ENCODE measurements around the gene DOK6. TPM values are rescaled to one million over a fixed set of nuclear protein-coding genes. Genes with fewer than 3 reads are reported as not detected.

The DOK6 gene
- total and polyA plus RNA-seq, 9 of the 15 experiments (the other 6 are each of a cell fraction or from before 2014, with no cell fraction given): not detected

DNA sequence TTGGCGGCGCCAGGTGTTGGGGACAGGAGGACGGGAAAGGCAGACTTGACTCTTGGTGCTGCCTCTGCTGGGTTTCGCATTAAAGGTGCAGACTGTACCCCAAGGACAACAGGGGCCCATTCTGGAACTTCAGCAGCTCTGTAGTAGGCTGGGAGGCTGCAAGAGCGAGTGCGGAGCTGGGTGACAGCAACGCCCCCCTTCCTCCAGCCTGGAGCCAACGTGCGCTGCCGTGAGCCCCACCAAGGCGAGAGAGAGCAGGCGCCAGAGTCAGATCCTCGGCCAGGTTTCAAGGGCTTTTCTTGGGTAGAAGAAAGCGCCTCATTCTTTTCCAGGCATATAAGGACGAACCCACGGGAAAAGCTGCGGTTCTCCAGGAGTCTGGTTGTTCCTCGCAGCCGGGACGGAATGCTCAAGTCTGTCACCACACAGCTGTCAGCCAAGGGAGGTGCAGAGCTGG, 1.9 kb downstream of the DOK6 start:
- WGBS (ENCODE audit: insufficient coverage, low coverage, missing lambda C conversion rate): 6% methylated on average over 3 of the region's 20 CpGs
- no peak for FAIRE-seq
- no peak overlapping the region for H3K27ac ChIP-seq (ENCODE audit: extremely low read depth, low read depth, low read length)

More for the DNA sequence above, 1.9 kb downstream of the DOK6 start:
- no peaks in the 10 kb centered on the region for H3K79me2 ChIP-seq (ENCODE audit: control insufficient read depth, insufficient read depth, low read length)
- ChIA-PET POLR2A (interaction anchor here (0.5 kb wide), 1 partner anchor 21 kb away, joined by 3 read pairs; no protein-coding TSS in a partner anchor), CTCF (ENCODE audit: low intra/inter-chr PET ratio) (no interaction called here)
- H3K36me3 ChIP-seq (ENCODE audit: control insufficient read depth, insufficient read depth, low read length): no peaks in the 10 kb centered on the region
- DNase-seq (ENCODE audit: extremely low read depth in 1 of 4, low spot score in 3 of 4) (no peak), ATAC-seq (no peak)
- intact Hi-C loops (cut with micrococcal nuclease) (no loop called here), in situ Hi-C loops (cut with MboI) (no loop called here)
- no peak overlapping the region for H3K4me3 ChIP-seq
- BruUV-seq (replicated peaks): no TSS peak
- no peaks in the 10 kb centered on the region for H3K4me1 ChIP-seq (replicated peaks in 1 of 2; ENCODE audit: control insufficient read depth in 2 of 2, insufficient read depth in 2 of 2, low read length in 2 of 2)
- TF ChIP-seq SAFB (IDR thresholded peaks at IDR 0.05; ENCODE audit: borderline replicate concordance, low read depth, low read length) (no peak), ZNF174 (CRISPR knock-in tag; IDR thresholded peaks at IDR 0.05) (no peak), NONO (IDR thresholded peaks at IDR 0.05; ENCODE audit: low read depth in 2 of 2, low read length in 1 of 2) (no peak), MYBL2 (IDR thresholded peaks at IDR 0.05; ENCODE audit: low read depth) (no peak), MYBL2 (CRISPR knock-in tag; IDR thresholded peaks at IDR 0.05; ENCODE audit: borderline replicate concordance) (no peak), HDAC2 (IDR thresholded peaks at IDR 0.05) (no peak), YBX1 (IDR thresholded peaks at IDR 0.05) (no peak), CXXC5 (CRISPR knock-in tag; IDR thresholded peaks at IDR 0.05) (no peak), LEF1 (IDR thresholded peaks at IDR 0.05) (no peak), SMAD4 (CRISPR knock-in tag; conservative IDR thresholded peaks at IDR 0.05) (no peak)
- TF ChIP-seq, protein P1, sequence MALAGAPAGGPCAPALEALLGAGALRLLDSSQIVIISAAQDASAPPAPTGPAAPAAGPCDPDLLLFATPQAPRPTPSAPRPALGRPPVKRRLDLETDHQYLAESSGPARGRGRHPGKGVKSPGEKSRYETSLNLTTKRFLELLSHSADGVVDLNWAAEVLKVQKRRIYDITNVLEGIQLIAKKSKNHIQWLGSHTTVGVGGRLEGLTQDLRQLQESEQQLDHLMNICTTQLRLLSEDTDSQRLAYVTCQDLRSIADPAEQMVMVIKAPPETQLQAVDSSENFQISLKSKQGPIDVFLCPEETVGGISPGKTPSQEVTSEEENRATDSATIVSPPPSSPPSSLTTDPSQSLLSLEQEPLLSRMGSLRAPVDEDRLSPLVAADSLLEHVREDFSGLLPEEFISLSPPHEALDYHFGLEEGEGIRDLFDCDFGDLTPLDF (CRISPR knock-in tag; IDR thresholded peaks at IDR 0.05): no peak
- TF ChIP-seq, protein P2, sequence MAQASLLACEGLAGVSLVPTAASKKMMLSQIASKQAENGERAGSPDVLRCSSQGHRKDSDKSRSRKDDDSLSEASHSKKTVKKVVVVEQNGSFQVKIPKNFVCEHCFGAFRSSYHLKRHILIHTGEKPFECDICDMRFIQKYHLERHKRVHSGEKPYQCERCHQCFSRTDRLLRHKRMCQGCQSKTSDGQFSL (CRISPR knock-in tag; IDR thresholded peaks at IDR 0.05): no peak
- TF ChIP-seq, protein P2 (tag; IDR thresholded peaks at IDR 0.05): no peak
- TF ChIP-seq, protein P3, sequence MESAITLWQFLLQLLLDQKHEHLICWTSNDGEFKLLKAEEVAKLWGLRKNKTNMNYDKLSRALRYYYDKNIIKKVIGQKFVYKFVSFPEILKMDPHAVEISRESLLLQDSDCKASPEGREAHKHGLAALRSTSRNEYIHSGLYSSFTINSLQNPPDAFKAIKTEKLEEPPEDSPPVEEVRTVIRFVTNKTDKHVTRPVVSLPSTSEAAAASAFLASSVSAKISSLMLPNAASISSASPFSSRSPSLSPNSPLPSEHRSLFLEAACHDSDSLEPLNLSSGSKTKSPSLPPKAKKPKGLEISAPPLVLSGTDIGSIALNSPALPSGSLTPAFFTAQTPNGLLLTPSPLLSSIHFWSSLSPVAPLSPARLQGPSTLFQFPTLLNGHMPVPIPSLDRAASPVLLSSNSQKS (CRISPR knock-in tag; IDR thresholded peaks at IDR 0.05): no peak
- TF ChIP-seq, protein P4, sequence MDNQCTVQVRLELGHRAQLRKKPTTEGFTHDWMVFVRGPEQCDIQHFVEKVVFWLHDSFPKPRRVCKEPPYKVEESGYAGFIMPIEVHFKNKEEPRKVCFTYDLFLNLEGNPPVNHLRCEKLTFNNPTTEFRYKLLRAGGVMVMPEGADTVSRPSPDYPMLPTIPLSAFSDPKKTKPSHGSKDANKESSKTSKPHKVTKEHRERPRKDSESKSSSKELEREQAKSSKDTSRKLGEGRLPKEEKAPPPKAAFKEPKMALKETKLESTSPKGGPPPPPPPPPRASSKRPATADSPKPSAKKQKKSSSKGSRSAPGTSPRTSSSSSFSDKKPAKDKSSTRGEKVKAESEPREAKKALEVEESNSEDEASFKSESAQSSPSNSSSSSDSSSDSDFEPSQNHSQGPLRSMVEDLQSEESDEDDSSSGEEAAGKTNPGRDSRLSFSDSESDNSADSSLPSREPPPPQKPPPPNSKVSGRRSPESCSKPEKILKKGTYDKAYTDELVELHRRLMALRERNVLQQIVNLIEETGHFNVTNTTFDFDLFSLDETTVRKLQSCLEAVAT (IDR thresholded peaks at IDR 0.05): no peak
- H3K27me3 ChIP-seq (ENCODE audit: control insufficient read depth in 2 of 2, insufficient read depth in 2 of 2, low read length in 2 of 2): no peaks in the 10 kb centered on the region
- no peaks in the 10 kb centered on the region for H4K20me1 ChIP-seq (replicated peaks; ENCODE audit: control insufficient read depth, insufficient read depth, low read length)
- H3K9me1 ChIP-seq (ENCODE audit: control insufficient read depth, insufficient read depth, low read length): no peaks in the 10 kb centered on the region
- H3K9ac ChIP-seq (ENCODE audit: insufficient read depth in 1 of 2, low read depth in 2 of 2, low read length in 2 of 2): no peak overlapping the region
- no peak overlapping the region for H3K4me2 ChIP-seq (ENCODE audit: insufficient read depth, low read length)
- H2AFZ ChIP-seq (ENCODE audit: low read depth, low read length): no peak overlapping the region
- H3K9me3 ChIP-seq (replicated peaks; ENCODE audit: control insufficient read depth, insufficient read depth, low read depth, low read length): no peaks in the 10 kb centered on the region
